ENCODE data around the gene SLFN5.
"Not testable (repeated sequence)": the region's sequence is repeated elsewhere in the genome, so short reads cannot be mapped to it uniquely, and the experiment has no call there.

The SLFN5 gene

GRCh38 chr17:35291802-35292201 is 48.9 kb downstream of the SLFN5 start:
- DNase-seq (ENCODE audit: low read depth, low spot score): no peak

- DNase-seq (ENCODE audit: low read depth, low spot score): no peak
Measured at GRCh38 chr17:35293151-35293847, 50.4 kb downstream of the SLFN5 start.

- no peak for DNase-seq (ENCODE audit: low read depth, low spot score)
Measured at GRCh38 chr17:35294756-35295155, 51.9 kb downstream of the SLFN5 start.

- DNase-seq (ENCODE audit: low read depth, low spot score): no peak
Measured at GRCh38 chr17:35295686-35296085, 52.8 kb downstream of the SLFN5 start.

- no peak for DNase-seq (ENCODE audit: low read depth, low spot score)
Measured at GRCh38 chr17:35297666-35298065, 54.8 kb downstream of the SLFN5 start.

GRCh38 chr17:35298639-35299038 is 55.8 kb downstream of the SLFN5 start:
- no peak for DNase-seq (ENCODE audit: low read depth, low spot score)

- DNase-seq (ENCODE audit: low read depth, low spot score): no peak
Measured at GRCh38 chr17:35299135-35299534, 56.3 kb downstream of the SLFN5 start.

GRCh38 chr17:35309345-35309744 is 66.5 kb downstream of the SLFN5 start:
- DNase-seq (ENCODE audit: low read depth, low spot score): not testable (repeated sequence)

GRCh38 chr17:35312346-35312745 is 69.5 kb downstream of the SLFN5 start:
- no peak for DNase-seq (ENCODE audit: low read depth, low spot score)

GRCh38 chr17:35312790-35313711 is 70.2 kb downstream of the SLFN5 start:
- no peak for DNase-seq (ENCODE audit: low read depth, low spot score)

GRCh38 chr17:35313875-35314409 is 71.1 kb downstream of the SLFN5 start:
- no peak for DNase-seq (ENCODE audit: low read depth, low spot score)

- DNase-seq (ENCODE audit: low read depth, low spot score): no peak
Measured at GRCh38 chr17:35314415-35315216, 71.7 kb downstream of the SLFN5 start.

- DNase-seq (ENCODE audit: low read depth, low spot score): no peak
Measured at GRCh38 chr17:35315283-35315682, 72.4 kb downstream of the SLFN5 start.

GRCh38 chr17:35315971-35316370 is 73.1 kb downstream of the SLFN5 start:
- DNase-seq (ENCODE audit: low read depth, low spot score): no peak

GRCh38 chr17:35322749-35323148 is 79.9 kb downstream of the SLFN5 start:
- no peak for DNase-seq (ENCODE audit: low read depth, low spot score)

Measured in brain pericyte (primary cell).